Heart right ventricle (tissue), 16 donors: ENCODE results near the gene RFTN1. TPM values are rescaled to one million over a fixed set of nuclear protein-coding genes. Genes with fewer than 3 reads are reported as not detected.

Experiments
- ATAC-seq, 8 donors: fragments of 200-7000 bp; cut with Tn5 transposase; one replicate each; pipeline ENCODE4 v1.9.1; 2020; ENCODE audit warnings: mild to moderate bottlenecking in 8 of 8, moderate library complexity in 8 of 8, moderate number of reproducible peaks in 1 of 8
- DNase-seq, 2 donors: peaks; one replicate each; pipeline ENCODE4 v3.0.0-alpha.2; 2020
- H3K27ac ChIP-seq, 10 donors: fragments of 200-600 bp; sonication (generic) in 2 of 10; one replicate each; pipeline versions ENCODE4 v1.5.0 to v1.8.0; 2020 to 2022; ENCODE audit warnings: mild to moderate bottlenecking in 3 of 10
- H3K27me3 ChIP-seq, 7 donors: fragments of 200-600 bp; one replicate each; pipeline ENCODE4 v1.8.0; 2021 to 2022; ENCODE audit warnings: mild to moderate bottlenecking in 2 of 7
- H3K36me3 ChIP-seq, 9 donors: fragments of 200-600 bp; sonication (generic) in 1 of 9; one replicate each; pipeline versions ENCODE4 v1.5.0 to v1.8.0; 2020 to 2022; ENCODE audit warnings: mild to moderate bottlenecking in 2 of 9
- H3K4me1 ChIP-seq, 9 donors: fragments of 200-600 bp; sonication (generic) in 1 of 9; one replicate each; pipeline versions ENCODE4 v1.5.0 to v1.8.0; 2020 to 2022; ENCODE audit warnings: mild to moderate bottlenecking in 4 of 9
- H3K4me3 ChIP-seq, 10 donors: fragments of 200-600 bp; sonication (generic) in 2 of 10; one replicate each; pipeline versions ENCODE4 v1.5.0 to v1.8.0; 2020 to 2022; ENCODE audit warnings: mild to moderate bottlenecking in 7 of 10, moderate library complexity in 2 of 10
- H3K9me3 ChIP-seq, 11 donors: fragments of 200-600 bp in 10 of 11; sonication (generic) in 2 of 11; one replicate each; pipeline versions ENCODE4 v1.5.0 to v1.8.0; 2013 to 2022; ENCODE audit warnings: mild to moderate bottlenecking in 2 of 11, control low read depth in 1 of 11, moderate library complexity in 1 of 11
- WGBS, 2 donors: extraction: QIAGEN DNeasy Blood & Tissue Kit; methylation state at CpG; one replicate each; pipeline ENCODE4 v1.1.7; 2013; ENCODE audit warnings: inconsistent platforms in 1 of 2; 5-methylcytosine and 5-hydroxymethylcytosine counted together
- intact Hi-C, 10 donors: fragments of 100-400 bp; cut with DNase I; formaldehyde crosslinking; loops; one replicate each; pipeline versions ENCODE4 v1.11.1 to v1.14.2; 2022
- polyA plus RNA-seq, 2 donors: library from polyadenylated mRNA; stranded (reverse); fragments of 200-250 nt; gene quantifications; one replicate each; pipeline ENCODE4 v1.2.3, GENCODE V29; 2013
- total RNA-seq, 10 donors: library from RNA; stranded (reverse); fragmentation: NEBNext Ultra II Directional in 3 of 10; extraction: Animal tissue kit (Norgen Biotek cat#: 25700) in 3 of 10; gene quantifications; one replicate each; pipeline versions ENCODE4 v1.2.1 to v1.2.4, GENCODE V29; 2021 to 2023
- TF ChIP-seq, protein P1 (sequence below), 9 donors: fragments of 200-600 bp; sonication (generic) in 2 of 9; IDR thresholded peaks; one replicate each; pipeline versions ENCODE4 v1.5.0 to v1.8.0; 2021 to 2022; ENCODE audit warnings: antibody characterized with exemption in 9 of 9, mild to moderate bottlenecking in 5 of 9, moderate library complexity in 1 of 9
- donor health status: Arrhythmogenic right ventricular cardiomyopathy.
- donor health status: ischemic (EF 13 %, LVEDD 7.1; RV severe dilation, severe dysfunction).
- donor health status: healthy with polysubstance abuse.
- donor health status: DM: no; HTN: yes; CAD: no.
- donor health status: DM: no; HTN: no; CAD: no.
- donor health status: ischemic (EF 25% LVEDD 6.9; RV normal size, moderate dysfunction).
- donor health status: ischemic (EF 25% LVEDD 5.7; RV mildly dilated, moderate dysfunction).
- donor health status: healthy.
- donor health status: DM: yes; HTN: yes; CAD: no.
- donor health status: Ischemic cardiomyopathy.
- donor health status: ischemic (EF 35%, LVEDD 5.7; RV mildly dilated, moderate dysfunction).
- donor health status: nonischemic (EF 11% LVEDD 7.7; RV severe dilation, severe dysfunction).
- donor health status: DM: yes; HTN: yes; CAD: no.
- donor health status: PGD.
- donor health status: ischemic (EF 29% LVEDD 5.4; RV normal size, mild dysfunction).
- donor health status: nonischemic (EF 23%, LVEDD 6.1; RV moderate dilation, normal function).

Gene RFTN1
- total and polyA plus RNA-seq, 12 donors: 17.4 to 32.2 (median 24.0) TPM

DNA sequence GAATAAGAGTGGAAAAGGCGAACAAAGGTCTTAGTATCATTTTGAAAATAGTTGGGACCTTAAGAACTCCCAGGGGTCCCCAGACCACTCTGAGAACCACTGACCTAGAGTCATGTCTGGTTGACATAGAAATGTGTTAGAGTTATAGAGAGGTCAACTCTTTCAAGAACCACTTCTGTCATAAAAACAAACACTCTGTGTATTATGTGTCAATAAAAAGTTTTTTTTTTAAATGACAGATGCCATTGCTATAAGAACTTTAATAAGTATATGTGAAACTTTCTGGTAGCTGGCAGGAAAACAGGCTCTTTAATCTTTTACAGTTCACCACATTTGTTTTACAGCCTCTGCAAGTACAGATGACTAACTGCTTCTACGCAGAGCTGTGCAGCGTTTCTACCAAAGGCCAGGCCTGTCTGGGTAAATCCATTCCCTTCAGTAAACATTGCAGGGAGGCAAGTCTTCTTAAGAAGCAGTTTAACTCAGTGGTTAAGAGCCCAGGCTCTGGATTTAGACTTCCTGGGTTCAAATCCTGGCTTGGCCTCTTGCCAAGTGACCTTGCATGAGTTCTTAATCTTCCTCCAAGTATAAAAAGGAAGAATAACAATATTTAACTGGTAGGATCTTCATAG lies 56.6 kb downstream of the RFTN1 start:
- ATAC-seq (peak in 3 of 8 donors; percentile 29 to 58 (median 48)), DNase-seq (no peak)
- Histone ChIP-seq H3K9me3 (peaks cover 0 to 6% (median 0%) of the 10 kb centered on the region in 11 donors), H3K4me3 (no peak overlapping the region), H3K4me1 (peaks cover 0 to 44% (median 14%) of the 10 kb centered on the region in 9 donors), H3K27ac (peak overlapping the region in 1 of 10 donors; percentile 11), H3K36me3 (peaks cover 0 to 7% (median 0%) of the 10 kb centered on the region in 9 donors), H3K27me3 (no peaks in the 10 kb centered on the region)
- TF ChIP-seq, protein P1, sequence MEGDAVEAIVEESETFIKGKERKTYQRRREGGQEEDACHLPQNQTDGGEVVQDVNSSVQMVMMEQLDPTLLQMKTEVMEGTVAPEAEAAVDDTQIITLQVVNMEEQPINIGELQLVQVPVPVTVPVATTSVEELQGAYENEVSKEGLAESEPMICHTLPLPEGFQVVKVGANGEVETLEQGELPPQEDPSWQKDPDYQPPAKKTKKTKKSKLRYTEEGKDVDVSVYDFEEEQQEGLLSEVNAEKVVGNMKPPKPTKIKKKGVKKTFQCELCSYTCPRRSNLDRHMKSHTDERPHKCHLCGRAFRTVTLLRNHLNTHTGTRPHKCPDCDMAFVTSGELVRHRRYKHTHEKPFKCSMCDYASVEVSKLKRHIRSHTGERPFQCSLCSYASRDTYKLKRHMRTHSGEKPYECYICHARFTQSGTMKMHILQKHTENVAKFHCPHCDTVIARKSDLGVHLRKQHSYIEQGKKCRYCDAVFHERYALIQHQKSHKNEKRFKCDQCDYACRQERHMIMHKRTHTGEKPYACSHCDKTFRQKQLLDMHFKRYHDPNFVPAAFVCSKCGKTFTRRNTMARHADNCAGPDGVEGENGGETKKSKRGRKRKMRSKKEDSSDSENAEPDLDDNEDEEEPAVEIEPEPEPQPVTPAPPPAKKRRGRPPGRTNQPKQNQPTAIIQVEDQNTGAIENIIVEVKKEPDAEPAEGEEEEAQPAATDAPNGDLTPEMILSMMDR (IDR thresholded peaks at IDR 0.05): no peak
- intact Hi-C loops: no loop called here
- 79 to 87% methylated on average over 3 of the region's 3 CpGs for WGBS, 2 donors

DNA sequence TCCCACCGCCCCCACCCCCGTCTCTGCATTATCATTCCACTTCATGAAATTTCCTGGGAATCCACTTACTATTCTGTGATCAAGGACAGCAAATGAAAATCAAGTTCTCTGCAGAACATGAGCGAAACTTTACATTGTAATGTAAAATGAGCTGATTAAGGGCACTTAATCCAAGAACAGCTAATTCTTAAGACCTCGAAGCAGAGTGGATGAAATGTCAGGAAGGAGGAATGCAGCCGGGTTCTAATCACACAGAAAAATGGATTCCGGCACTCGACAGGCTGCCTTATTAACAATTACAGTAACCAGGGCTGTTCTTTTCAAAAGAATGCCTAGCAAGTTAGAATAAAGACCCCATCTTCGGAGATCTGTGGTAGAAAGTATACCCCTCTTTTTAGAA lies 57.5 kb downstream of the RFTN1 start:
- no peak overlapping the region for H3K27ac ChIP-seq
- DNase-seq (no peak), ATAC-seq (no peak)
- TF ChIP-seq, protein P1 (IDR thresholded peaks at IDR 0.05): no peak
- no peak overlapping the region for H3K4me3 ChIP-seq
- H3K9me3 ChIP-seq: peaks cover 0 to 6% (median 0%) of the 10 kb centered on the region in 11 donors
- H3K36me3 ChIP-seq: peaks cover 0 to 16% (median 0%) of the 10 kb centered on the region in 9 donors
- H3K4me1 ChIP-seq: peaks cover 0 to 41% (median 14%) of the 10 kb centered on the region in 9 donors
- 76 to 88% methylated on average over 8 of the region's 8 CpGs for WGBS, 2 donors
- intact Hi-C loops: no loop called here
- no peaks in the 10 kb centered on the region for H3K27me3 ChIP-seq

DNA sequence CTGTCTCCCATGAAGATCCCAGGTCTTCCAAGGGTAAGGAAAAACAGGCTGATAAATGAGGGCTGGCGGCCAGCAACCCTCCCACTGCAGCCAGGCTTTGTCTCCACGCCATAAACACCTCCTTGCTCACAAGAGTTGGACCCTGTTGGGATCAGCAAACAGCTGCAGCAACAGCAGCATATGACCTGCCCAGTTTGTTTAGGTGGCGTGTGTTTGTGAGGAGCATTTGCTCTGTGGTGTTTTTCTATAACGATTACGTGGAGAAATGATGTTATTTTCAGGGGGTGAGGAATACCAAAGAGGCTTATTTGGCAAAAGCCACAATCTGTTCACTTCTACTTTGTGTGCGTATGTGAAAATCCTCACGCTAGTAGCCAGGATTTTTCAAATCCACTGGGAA lies 58.5 kb downstream of the RFTN1 start:
- TF ChIP-seq, protein P1 (IDR thresholded peaks at IDR 0.05): no peak
- intact Hi-C loops: no loop called here
- Histone ChIP-seq H3K36me3 (peaks cover 0 to 19% (median 0%) of the 10 kb centered on the region in 9 donors), H3K27ac (peak overlapping the region in 4 of 10 donors; percentile 14 to 59 (median 33)), H3K9me3 (peaks cover 0 to 6% (median 0%) of the 10 kb centered on the region in 11 donors), H3K4me1 (peaks cover 0 to 50% (median 21%) of the 10 kb centered on the region in 9 donors), H3K4me3 (no peak overlapping the region), H3K27me3 (no peaks in the 10 kb centered on the region)
- no peak for DNase-seq
- ATAC-seq: peak in 6 of 8 donors; percentile 26 to 51 (median 35)
- 68 to 81% methylated on average over 7 of the region's 7 CpGs for WGBS, 2 donors

DNA sequence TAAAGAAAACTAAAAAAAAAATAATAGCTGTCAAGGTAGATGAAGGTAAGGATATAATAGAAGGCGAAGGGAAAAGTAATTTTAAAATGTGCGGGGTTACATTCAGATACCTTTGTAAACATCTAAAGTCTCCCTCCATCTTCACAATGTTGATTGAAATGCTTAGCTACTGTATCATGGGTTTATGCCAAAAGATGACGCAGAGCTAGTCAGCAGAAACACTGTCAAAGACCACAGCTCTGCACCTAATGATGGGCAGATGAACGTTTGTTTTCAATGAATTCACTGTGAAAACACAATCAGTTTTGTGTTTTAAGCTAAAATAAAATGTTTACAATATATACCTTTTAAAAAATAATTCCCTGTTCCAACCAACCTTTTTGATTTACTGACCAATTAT lies 61.2 kb downstream of the RFTN1 start:
- no peak overlapping the region for H3K4me3 ChIP-seq
- TF ChIP-seq, protein P1 (IDR thresholded peaks at IDR 0.05): no peak
- no peaks in the 10 kb centered on the region for H3K27me3 ChIP-seq
- peaks cover 0 to 19% (median 0%) of the 10 kb centered on the region in 9 donors for H3K36me3 ChIP-seq
- peaks cover 3 to 72% (median 40%) of the 10 kb centered on the region in 9 donors for H3K4me1 ChIP-seq
- WGBS, 2 donors: 87% methylated on average over 4 of the region's 4 CpGs
- intact Hi-C loops: no loop called here
- ATAC-seq: no peak
- DNase-seq: no peak
- no peak overlapping the region for H3K27ac ChIP-seq
- no peaks in the 10 kb centered on the region for H3K9me3 ChIP-seq
